Hepatocyte (in vitro differentiated cells): Measurements from ENCODE around the gene DALRD3.

Experiments
- CTCF ChIP-seq: fragments of 200-600 bp; sonication (generic); IDR thresholded peaks from 2 replicates; pipeline ENCODE4 v1.5.1; 2016; ENCODE audit warnings: antibody characterized with exemption, mild to moderate bottlenecking; ENCODE audit not compliant: poor library complexity
- EZH2phosphoT487 ChIP-seq: fragments of 200-600 bp; sonication (generic); IDR thresholded peaks from one replicate; pipeline ENCODE4 v1.6.1; 2018; ENCODE audit warnings: antibody characterized with exemption, mild to moderate bottlenecking, low read depth, moderate library complexity; ENCODE audit not compliant: unreplicated experiment, severe bottlenecking

- TF ChIP-seq EZH2phosphoT487 = no peak
- no peak for TF ChIP-seq CTCF
Observed at GRCh38 chr3:49057268-49057667, 38.9 kb upstream of the DALRD3 start.
